Activated T-cell treated with anti-CD3 and anti-CD28 coated beads for 4 hours (primary cell): Measurements from ENCODE around the gene NELL1.

Experiments
- DNase-seq: peaks from one replicate; pipeline ENCODE4 v3.0.0-alpha.2; 2020

NELL1 gene

DNA sequence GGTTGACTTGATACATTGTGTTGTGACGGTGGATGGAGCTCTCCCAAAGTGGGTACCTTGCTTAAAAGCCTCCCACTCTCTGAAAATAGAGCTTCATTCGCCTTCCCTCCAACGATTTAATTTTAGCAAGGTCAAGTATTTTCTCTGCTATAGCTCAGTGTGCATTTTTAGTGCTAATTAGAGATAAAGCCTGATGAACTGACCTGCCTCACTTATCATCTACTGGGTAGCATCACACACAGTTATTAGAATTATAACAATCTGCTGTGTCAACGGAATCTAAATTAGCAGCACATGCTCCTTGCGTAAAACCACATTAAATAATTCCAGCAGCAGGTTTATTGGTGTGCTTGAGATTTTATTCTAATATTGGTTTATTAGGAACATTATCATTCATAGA is 701.7 kb downstream of the NELL1 start:
- no peak for DNase-seq

DNA sequence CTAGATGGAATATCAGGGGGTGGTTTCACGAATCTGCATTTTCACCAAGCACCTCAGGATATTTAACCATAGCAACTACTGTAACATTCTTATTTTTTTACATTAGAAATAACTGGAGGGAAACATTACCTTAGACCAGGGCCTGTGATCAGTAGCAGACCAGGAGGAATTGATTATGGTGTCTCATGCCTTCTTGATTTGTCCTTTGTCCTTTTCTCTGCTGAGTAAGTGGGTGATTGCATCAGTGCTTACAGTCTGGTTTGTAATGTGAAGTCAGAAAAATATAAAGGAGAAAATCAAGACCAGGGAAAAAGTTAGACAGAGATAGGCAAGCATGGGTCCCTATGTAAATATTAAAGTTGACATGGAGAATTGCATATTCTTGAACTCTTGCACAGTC is 703.3 kb downstream of the NELL1 start:
- DNase-seq: no peak

DNA sequence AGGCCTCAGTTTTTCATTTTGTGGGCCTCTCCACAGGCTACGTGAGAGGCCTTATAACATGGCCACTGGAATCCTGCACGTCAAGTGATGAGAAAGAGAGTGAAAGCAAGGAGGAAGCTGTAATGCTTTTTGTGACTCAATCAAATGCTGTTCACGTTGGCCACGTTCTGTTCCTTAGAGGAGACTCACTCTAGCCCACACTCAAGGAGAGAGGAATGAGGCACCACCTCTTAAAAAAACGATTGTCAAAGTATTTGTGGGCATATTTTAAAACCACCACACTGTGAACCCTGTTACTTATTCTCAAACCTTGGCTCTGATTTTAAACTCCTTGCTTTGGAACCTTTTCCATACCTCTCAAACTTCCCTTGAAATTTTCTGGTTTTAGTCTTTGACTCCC is 705.0 kb downstream of the NELL1 start:
- no peak for DNase-seq

DNA sequence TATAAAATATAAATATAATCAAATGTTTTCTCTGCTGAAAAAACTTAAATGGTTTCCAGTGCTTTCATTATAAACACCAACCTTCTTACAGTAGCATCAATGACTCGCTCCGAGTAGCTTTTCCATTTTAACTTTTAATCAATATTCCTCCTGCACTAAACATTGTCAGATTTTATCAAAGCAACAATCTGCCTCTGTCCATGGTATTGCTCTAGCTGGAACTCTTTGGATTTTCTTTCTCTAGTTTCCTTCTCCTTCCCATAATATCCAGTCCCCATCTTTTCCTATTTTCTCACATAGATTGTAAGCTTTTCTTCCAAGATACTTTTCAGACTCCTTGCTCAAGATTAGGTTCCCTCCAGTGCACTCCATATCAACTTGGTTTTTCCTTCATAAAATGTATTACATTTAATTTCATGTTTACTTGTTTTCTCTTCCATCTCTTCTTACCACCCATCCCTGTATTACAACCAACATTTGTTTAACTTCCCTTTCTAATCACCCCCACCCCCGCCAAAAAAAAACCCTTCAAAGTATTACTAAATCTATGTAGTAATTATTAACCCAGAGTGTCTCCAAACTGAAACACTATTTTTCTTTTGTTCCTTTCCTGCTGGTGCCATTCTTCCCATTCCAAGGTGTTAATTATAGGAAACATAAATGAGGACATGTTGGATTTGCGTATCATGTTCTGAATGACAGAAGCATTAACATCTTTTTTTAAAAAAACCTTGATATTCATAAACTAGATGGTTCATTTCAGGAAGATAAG is 716.5 kb downstream of the NELL1 start:
- no peak for DNase-seq

- DNase-seq: no peak
Measured at GRCh38 chr11:21390430-21390829, 721.0 kb downstream of the NELL1 start.

GRCh38 chr11:21396342-21397008 is 727.1 kb downstream of the NELL1 start:
- no peak for DNase-seq

GRCh38 chr11:21398195-21398594 is 728.8 kb downstream of the NELL1 start:
- no peak for DNase-seq

GRCh38 chr11:21401496-21401895 is 732.1 kb downstream of the NELL1 start:
- no peak for DNase-seq

DNA sequence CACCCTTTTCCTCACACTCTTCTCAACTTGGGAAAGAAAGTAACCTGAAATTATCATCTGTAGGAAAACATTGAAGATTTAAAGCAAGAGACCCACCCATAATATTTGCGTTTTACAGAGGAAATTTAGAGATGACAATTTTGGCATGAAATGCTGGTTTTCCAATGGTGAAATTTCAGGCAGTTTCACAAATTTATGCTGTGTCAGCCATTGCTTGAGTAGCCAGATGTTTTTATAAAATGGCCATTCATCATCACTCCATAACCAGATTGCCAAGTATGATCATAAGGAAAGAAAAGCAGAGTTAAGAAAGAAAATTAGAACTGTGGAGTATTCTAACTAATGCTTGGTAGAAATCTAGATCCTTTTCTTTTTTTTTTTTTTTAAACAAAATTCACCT is 732.9 kb downstream of the NELL1 start:
- DNase-seq: no peak

GRCh38 chr11:21403069-21403468 is 733.7 kb downstream of the NELL1 start:
- DNase-seq: no peak

- DNase-seq: no peak
Measured at GRCh38 chr11:21405422-21405821, 736.0 kb downstream of the NELL1 start.

DNA sequence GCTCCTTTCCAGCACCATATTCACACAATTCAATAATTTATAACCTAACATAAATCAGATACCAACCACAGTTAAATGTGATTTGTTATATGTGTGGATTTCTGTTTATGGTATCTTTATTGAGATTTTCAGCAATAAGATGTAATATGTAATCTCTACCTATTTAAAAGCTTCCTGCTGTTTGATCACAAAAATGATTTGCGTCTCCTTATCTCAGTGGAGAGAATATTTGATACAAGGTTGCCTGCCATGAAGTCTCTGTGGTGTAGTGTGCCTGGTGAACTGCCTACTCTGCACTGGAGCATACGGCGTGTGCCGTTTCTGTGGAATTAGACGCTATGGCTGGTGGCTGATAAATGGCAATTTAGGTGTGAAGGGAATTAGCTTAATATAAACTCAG is 741.1 kb downstream of the NELL1 start:
- DNase-seq: no peak

- no peak for DNase-seq
Measured at GRCh38 chr11:21411104-21411503, 741.7 kb downstream of the NELL1 start.

- no peak for DNase-seq
Measured at GRCh38 chr11:21411597-21411996, 742.2 kb downstream of the NELL1 start.

GRCh38 chr11:21412652-21413383 is 743.4 kb downstream of the NELL1 start:
- DNase-seq: no peak

- DNase-seq: no peak
Measured at GRCh38 chr11:21414953-21415352, 745.6 kb downstream of the NELL1 start.

DNA sequence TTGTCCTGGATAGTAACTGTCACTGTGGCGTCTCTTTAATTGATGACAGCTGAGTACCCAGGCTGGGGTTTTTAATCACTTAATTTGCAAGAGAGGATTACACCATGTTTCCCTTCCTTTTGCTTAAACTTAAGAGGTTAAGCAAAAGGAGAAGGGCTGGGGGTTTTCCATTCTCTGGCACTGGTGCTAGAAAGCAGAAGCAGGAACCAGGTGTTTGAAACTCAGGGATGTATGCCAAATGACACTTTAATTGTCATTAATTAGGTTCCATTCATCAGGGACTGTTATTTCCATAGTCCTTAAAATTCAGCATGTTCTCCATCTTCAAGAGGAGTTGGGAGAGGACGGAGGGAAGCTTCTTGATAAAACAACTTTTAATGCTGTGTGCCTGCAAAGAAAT is 746.2 kb downstream of the NELL1 start:
- no peak for DNase-seq

DNA sequence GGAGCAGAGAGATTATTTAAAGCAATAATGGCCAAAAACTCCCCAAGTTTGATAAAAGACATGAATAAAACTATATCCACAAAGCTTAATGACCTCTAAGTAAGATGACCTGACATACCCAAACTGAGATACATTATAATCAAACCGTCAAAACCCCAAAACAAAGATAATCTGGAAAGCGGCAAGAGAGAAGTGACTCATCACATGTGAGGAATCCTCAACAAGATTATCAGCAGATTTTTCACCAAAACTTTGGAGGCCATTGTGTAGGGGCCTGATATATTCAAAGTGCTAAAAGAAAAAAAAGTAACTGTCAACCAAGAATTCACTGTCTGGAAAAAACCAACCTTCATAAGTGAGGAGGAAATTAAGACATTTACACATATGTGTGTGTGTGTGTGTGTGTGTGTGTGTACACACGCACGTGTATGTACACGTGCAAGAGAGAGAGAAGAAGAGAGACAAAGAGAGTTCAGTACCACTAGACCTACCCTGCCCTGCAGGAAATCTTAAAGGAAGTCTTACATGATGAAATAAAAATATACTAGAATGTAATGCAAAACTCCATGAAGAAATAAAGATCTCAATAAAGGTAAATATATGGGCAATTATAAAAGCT is 752.4 kb downstream of the NELL1 start:
- no peak for DNase-seq

DNA sequence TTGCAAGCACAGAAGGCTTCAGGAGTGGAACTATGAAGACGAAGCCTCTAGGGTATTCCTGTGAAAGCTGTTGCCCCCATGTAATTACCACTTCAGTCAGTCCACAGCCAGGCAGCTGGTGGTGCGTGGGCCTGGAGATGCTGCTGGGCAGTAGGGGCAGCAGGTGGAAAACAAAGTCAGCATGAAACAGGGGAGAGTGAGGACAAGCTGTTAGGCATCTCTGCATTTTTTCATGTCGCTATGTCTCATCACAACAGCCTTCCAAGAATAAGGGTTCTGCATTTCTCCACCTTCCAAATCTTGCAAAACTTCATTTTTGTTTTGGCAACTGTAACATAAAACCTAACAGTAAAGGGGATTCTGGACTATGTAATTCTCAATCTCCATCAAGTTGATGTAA is 757.5 kb downstream of the NELL1 start:
- no peak for DNase-seq

DNA sequence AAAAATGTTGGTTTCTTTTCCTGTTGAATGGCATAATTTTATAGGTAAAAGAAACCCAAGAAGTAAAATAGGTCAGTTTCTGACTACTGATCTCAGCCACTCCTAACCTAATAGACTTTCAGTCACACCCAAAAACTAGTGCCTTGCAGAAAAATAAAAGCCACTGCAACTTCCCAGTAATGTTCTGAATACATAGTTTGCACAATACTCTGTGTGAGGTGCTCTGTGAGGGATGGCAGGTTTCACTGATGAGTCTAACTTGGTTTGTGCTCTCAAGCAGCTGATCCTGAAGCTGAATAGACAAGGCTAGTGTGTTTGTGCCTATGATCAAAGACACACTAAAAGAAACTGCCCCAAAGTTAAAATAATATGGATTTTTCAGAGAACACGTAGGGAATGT is 758.3 kb downstream of the NELL1 start:
- no peak for DNase-seq

GRCh38 chr11:21428796-21429195 is 759.4 kb downstream of the NELL1 start:
- no peak for DNase-seq

GRCh38 chr11:21429401-21429800 is 760.0 kb downstream of the NELL1 start:
- DNase-seq: no peak

DNA sequence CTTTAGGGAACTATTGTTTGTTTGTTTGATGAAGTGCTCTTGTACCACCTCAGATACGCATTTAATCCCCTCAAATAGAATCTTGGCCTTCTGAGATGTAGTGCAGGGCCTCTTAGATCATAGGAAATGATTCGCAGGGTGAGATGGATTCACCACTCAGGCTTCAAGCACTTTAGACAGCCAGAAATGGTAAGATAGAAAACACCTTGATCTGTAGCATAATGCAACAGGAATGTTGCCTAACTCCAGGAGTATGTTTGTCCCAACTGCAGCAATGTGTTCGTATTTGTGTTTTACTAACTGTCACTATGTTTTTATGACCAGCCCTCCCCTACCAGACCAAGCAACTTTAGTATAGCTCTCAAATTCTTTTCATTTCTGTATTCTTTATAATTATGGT is 761.2 kb downstream of the NELL1 start:
- DNase-seq: no peak
